Common myeloid progenitor, CD34-positive (primary cell): ENCODE results near the gene KCNT1. TPM values are rescaled to one million over a fixed set of nuclear protein-coding genes. Genes with fewer than 3 reads are reported as not detected.
A peak's percentile ranks its signal among the peaks of the same experiment; 100 is the strongest.

Source experiments
- CTCF ChIA-PET: fragments of 350-600 bp; sonication (Branson Sonifier 250); formaldehyde crosslinking; loops from one replicate; lab custom pipeline; 2021; ENCODE audit warnings: antibody characterized with exemption; lab: Charles Lee
- POLR2A ChIA-PET: fragments of 350-600 bp; sonication (Branson Sonifier 250); formaldehyde crosslinking; loops from one replicate; lab custom pipeline; 2021; ENCODE audit warnings: antibody characterized with exemption; lab: Charles Lee
- DNase-seq, 3 donors: peaks; one replicate each; pipeline versions ENCODE4 v3.0.0 to v3.0.0-alpha.2; 2013
- H3K27ac ChIP-seq, 2 experiments: 1 replicate in 1 of 2; 2 replicates in 1 of 2; pipeline ENCODE4 v1.7.0; 2013; ENCODE audit warnings: inconsistent platforms in 2 of 2, low read length in 2 of 2, mild to moderate bottlenecking in 2 of 2, low read depth in 1 of 2, moderate library complexity in 1 of 2; ENCODE audit not compliant: severe bottlenecking in 2 of 2, insufficient read depth in 1 of 2, poor library complexity in 1 of 2
- H3K27me3 ChIP-seq, 5 experiments: replicated peaks in 2 of 5; 1 replicate in 3 of 5; 2 replicates in 2 of 5; pipeline versions ENCODE4 v1.6.1 to v1.7.0; 2013; ENCODE audit warnings: low read length in 4 of 5, mild to moderate bottlenecking in 2 of 5, moderate library complexity in 2 of 5, inconsistent platforms in 1 of 5; ENCODE audit not compliant: insufficient read depth in 5 of 5, control insufficient read depth in 4 of 5
- H3K36me3 ChIP-seq, 4 experiments: 1 replicate in 2 of 4; 2 replicates in 2 of 4; pipeline versions ENCODE4 v1.6.1 to v1.7.0; 2013; ENCODE audit warnings: low read length in 3 of 4, control low read depth in 1 of 4, mild to moderate bottlenecking in 1 of 4; ENCODE audit not compliant: control insufficient read depth in 4 of 4, insufficient read depth in 4 of 4
- H3K4me1 ChIP-seq, 4 experiments: 1 replicate in 3 of 4; 2 replicates in 1 of 4; pipeline versions ENCODE4 v1.6.1 to v1.7.1; 2013; ENCODE audit warnings: low read length in 3 of 4, mild to moderate bottlenecking in 3 of 4, control low read depth in 1 of 4, inconsistent platforms in 1 of 4, moderate library complexity in 1 of 4; ENCODE audit not compliant: control insufficient read depth in 4 of 4, insufficient read depth in 4 of 4; ENCODE audit errors: control extremely low read depth in 1 of 4
- H3K4me3 ChIP-seq, 7 experiments: 1 replicate in 4 of 7; 2 replicates in 3 of 7; pipeline versions ENCODE4 v1.5.1 to v1.7.0; 2013; ENCODE audit warnings: mild to moderate bottlenecking in 7 of 7, low read length in 6 of 7, moderate library complexity in 6 of 7, inconsistent platforms in 2 of 7, low read depth in 2 of 7, control low read depth in 1 of 7; ENCODE audit not compliant: insufficient read depth in 4 of 7, control insufficient read depth in 1 of 7; ENCODE audit errors: extremely low read depth in 1 of 7
- H3K9me3 ChIP-seq, 5 experiments: 1 replicate in 4 of 5; 2 replicates in 1 of 5; pipeline versions ENCODE4 v1.6.1 to v1.7.1; 2013; ENCODE audit warnings: low read length in 4 of 5, mild to moderate bottlenecking in 2 of 5, inconsistent platforms in 1 of 5, low read depth in 1 of 5, moderate library complexity in 1 of 5; ENCODE audit not compliant: control insufficient read depth in 4 of 5, insufficient read depth in 2 of 5; ENCODE audit errors: control extremely low read depth in 1 of 5
- WGBS: methylation state at CpG from one replicate; pipeline ENCODE4 v1.1.5; 2013; ENCODE audit not compliant: insufficient coverage; 5-methylcytosine and 5-hydroxymethylcytosine counted together
- polyA plus RNA-seq: library from polyadenylated mRNA; unstranded; fragments of 120-200 nt; gene quantifications from one replicate; pipeline ENCODE4 v1.2.1, GENCODE V29; 2013

Gene KCNT1
- 0.04 TPM for polyA plus RNA-seq

DNA sequence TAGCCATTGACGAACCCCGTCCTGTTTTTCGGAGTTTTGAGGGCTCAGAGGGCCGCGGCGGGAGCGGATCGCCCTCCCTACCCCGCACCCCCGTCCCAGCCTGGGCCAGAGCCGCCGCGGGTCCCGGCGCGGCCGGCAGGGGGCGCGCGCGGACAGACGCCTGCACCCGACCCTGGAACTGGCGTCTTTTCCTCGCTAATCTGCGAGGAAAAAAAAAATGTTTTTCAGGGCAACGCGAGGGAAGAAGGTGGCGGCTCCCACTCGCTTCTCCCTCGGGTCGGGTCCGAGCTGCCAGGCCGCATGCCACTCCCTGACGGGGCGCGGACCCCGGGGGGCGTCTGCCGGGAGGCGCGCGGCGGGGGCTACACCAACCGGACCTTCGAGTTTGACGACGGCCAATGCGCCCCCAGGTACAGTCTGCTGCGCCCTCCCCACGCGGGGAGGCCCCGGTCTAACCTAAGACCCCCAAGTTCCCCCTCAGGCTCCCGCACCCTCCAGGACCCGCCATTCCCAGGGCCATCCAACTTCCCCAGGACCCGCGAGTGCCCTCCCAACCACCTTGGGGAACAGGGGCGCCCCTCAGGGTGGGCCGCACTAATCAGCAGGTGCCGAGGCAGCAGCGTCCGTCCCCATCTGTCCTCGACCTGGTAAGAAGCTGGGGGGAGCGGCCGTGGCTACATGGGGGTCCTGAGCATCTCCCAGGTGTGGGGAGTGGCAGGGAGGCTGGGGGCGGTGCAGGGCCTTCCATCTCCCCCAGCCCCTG, at the start of gene KCNT1:
TSS of gene KCNT1 (plus strand) at position 227 of the 763 bp plus-strand sequence. CDS start at position 301, 74 bp downstream.
- DNase-seq, result peak; percentile 22 to 60 (median 57)
- H3K27me3 ChIP-seq, result peaks cover 0 to 63% (median 16%) of the 10 kb centered on the region in 5 experiments

DNA sequence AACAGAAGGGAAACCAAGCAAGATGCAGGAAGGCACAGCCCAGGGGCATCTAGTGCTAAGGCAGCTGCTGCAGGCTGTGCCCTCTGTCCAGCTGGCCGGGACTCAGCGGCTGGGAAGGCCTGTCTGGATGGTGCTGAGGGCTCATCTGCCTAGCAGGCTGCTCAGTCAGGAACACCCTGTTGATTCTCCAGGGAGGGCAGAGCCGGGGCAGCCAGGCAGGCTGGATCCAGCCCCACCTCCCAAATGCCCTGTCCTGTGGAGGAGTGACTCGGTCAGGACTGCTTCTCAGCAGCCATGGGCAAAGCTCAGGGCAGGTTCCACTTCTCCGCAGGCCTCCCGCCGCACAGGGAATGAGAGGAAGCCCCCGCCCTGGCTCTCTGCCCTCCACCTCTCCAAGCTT, 46.7 kb upstream of the KCNT1 start:
- CTCF ChIA-PET, result interaction anchor here (0.5 kb wide), 1 partner anchor 41 kb away, joined by 3 read pairs; no protein-coding TSS in a partner anchor
- 90% methylated on average over 2 of the region's 8 CpGs for WGBS
- Histone ChIP-seq H3K4me3 (no peak overlapping the region), H3K27ac (no peak overlapping the region), H3K27me3 (peaks cover 0 to 8% (median 0%) of the 10 kb centered on the region in 5 experiments), H3K4me1 (no peaks in the 10 kb centered on the region), H3K36me3 (no peaks in the 10 kb centered on the region), H3K9me3 (peaks cover 0 to 7% (median 6%) of the 10 kb centered on the region in 5 experiments)
- POLR2A ChIA-PET, result no interaction called here
- no peak for DNase-seq

More for the DNA sequence above, at the start of gene KCNT1:
- H3K4me1 ChIP-seq, result peaks cover 0 to 10% (median 5%) of the 10 kb centered on the region in 4 experiments
- H3K36me3 ChIP-seq, result no peaks in the 10 kb centered on the region
- 15% methylated on average over 52 of the region's 66 CpGs for WGBS
- POLR2A ChIA-PET, result no interaction called here
- H3K27ac ChIP-seq, result no peak within 1 kb of the TSS
- CTCF ChIA-PET, result no interaction called here
- H3K4me3 ChIP-seq, result peak within 1 kb of the TSS in 1 of 7 experiments; percentile 10
- H3K9me3 ChIP-seq, result no peaks in the 10 kb centered on the region

DNA sequence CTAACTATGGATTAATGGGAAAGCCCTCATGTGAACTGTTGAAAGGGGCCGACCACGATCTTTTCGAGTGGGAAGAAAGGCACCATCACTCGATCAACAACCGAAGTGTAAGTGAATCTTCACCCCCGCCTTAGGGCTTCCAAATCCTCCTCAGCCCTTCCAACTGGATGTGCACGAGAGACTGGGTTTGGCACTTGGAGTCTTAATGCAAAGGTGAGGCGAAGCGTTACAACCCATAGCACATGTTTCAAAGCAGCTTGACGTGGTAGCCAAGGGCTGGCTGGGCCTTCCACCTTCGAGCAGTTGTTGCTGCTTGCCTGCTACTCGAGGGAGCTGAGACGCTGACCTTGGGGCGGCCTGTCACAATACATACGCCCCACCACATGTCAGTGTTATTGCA, 44.6 kb upstream of the KCNT1 start:
- ChIA-PET POLR2A (no interaction called here), CTCF (no interaction called here)
- H3K9me3 ChIP-seq, result no peaks in the 10 kb centered on the region
- no peak for DNase-seq
- H3K27me3 ChIP-seq, result peaks cover 0 to 8% (median 0%) of the 10 kb centered on the region in 5 experiments
- no peaks in the 10 kb centered on the region for H3K36me3 ChIP-seq
- H3K27ac ChIP-seq, result no peak overlapping the region
- 95% methylated on average over 15 of the region's 15 CpGs for WGBS
- no peak overlapping the region for H3K4me3 ChIP-seq
- H3K4me1 ChIP-seq, result no peaks in the 10 kb centered on the region

DNA sequence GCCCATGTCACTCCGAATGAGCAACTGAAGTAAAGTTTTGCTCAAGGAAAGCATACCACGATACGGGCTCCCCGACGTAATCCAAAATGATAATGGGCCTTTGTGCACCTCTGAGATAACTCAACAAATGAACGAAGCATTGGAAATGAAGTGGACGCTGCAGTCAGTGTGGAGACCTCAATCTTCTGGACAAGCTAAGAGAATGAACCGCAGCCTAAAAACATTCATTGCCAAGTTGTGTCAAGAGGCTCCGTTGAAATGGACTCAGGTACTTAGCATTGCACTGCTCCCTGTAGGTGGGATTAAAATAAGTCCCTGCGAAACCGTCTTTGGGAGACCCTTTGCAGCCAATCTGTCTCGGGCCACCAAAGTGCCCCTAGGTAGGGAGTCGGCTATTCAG, 42.7 kb upstream of the KCNT1 start:
- CTCF ChIA-PET, result no interaction called here
- WGBS, result 93% methylated on average over 13 of the region's 13 CpGs

DNA sequence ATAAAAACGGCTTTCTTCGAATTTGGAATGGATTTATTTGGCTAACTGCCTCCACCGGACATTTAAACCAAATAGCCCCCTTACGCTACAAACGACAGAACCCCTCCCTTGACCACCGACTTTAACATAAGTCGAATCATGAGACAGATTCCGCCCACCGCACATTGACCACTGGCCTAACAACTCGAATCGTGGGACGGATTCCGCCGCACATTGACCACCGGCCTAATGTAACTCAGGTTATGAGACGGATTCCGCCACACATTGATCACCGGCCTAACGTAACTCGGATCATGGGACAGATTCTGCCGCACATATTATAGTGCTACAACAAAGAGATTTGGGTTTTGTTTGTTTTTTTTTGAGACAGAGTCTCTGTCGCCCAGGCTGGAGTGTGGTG, 41.6 kb upstream of the KCNT1 start:
- POLR2A ChIA-PET, result no interaction called here
- no peak overlapping the region for H3K27ac ChIP-seq
- H3K4me1 ChIP-seq, result no peaks in the 10 kb centered on the region
- no peak overlapping the region for H3K4me3 ChIP-seq
- 92% methylated on average over 22 of the region's 22 CpGs for WGBS
- peaks cover 0 to 12% (median 0%) of the 10 kb centered on the region in 5 experiments for H3K27me3 ChIP-seq
- CTCF ChIA-PET, result no interaction called here
- H3K36me3 ChIP-seq, result no peaks in the 10 kb centered on the region
- no peaks in the 10 kb centered on the region for H3K9me3 ChIP-seq
- DNase-seq, result no peak

More for the DNA sequence above, 42.7 kb upstream of the KCNT1 start:
- Histone ChIP-seq H3K27me3 (peaks cover 0 to 12% (median 0%) of the 10 kb centered on the region in 5 experiments), H3K9me3 (no peaks in the 10 kb centered on the region), H3K27ac (no peak overlapping the region), H3K36me3 (no peaks in the 10 kb centered on the region), H3K4me3 (no peak overlapping the region), H3K4me1 (no peaks in the 10 kb centered on the region)
- POLR2A ChIA-PET, result no interaction called here
- DNase-seq, result no peak

DNA sequence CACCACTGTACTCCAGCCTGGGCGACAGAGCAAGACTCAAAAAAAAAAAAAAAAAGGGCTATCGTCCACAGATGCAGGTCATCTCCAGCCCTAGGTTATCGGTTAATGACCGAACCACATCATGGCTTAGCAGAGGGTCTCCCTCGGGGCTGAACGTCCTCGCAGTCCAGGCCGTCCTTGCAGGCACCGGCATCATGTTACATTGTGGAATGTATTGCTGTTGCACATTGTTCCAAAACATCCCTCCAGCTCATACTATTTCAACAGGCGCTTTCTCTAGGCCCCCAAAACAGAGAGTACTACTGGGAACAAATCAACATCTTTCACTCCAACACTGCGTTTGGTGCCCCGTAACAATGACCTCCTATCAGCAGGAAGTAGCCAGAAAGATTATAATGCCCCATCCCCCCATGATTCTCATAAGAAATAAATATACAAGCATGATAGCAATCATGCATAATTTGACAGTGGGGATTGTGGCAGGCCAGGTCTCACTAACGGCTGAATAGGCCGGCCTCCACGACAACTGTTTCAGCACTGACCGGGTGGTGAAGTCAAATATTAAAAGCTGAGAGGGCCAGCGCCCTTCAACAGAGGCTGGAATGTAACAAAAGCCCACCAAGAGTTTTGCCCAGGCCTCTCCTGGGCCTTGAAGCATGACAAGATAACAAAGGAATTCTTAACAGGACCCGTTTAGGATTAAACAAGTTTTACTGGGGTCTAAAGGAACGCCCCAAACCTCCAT, 40.0 kb upstream of the KCNT1 start:
- Histone ChIP-seq H3K27me3 (peaks cover 0 to 8% (median 0%) of the 10 kb centered on the region in 5 experiments), H3K4me1 (no peaks in the 10 kb centered on the region), H3K27ac (no peak overlapping the region), H3K9me3 (no peaks in the 10 kb centered on the region), H3K36me3 (no peaks in the 10 kb centered on the region), H3K4me3 (no peak overlapping the region)
- ChIA-PET POLR2A (no interaction called here), CTCF (no interaction called here)
- no peak for DNase-seq
- 87% methylated on average over 13 of the region's 19 CpGs for WGBS
